Psoas muscle (tissue), 8 donors: Measurements from ENCODE around the gene SLC7A14. TPM values are rescaled to one million over a fixed set of nuclear protein-coding genes. Genes with fewer than 3 reads are reported as not detected.

Experiments used
- ATAC-seq, 4 donors: fragments of 200-7000 bp; cut with Tn5 transposase; one replicate each; pipeline ENCODE4 v1.9.1; 2020; ENCODE audit warnings: moderate library complexity in 3 of 4, mild to moderate bottlenecking in 2 of 4
- DNase-seq, 2 donors: peaks; one replicate each; pipeline ENCODE4 v3.0.0-alpha.2; 2020
- H3K27ac ChIP-seq: fragments of 200-600 bp; one replicate; pipeline ENCODE4 v1.8.0; 2022
- H3K27me3 ChIP-seq, 3 donors: fragments of 200-600 bp in 1 of 3; one replicate each; pipeline versions ENCODE4 v1.6.1 to v1.8.0; 2013 to 2022; ENCODE audit warnings: low read length in 2 of 3, mild to moderate bottlenecking in 2 of 3, moderate library complexity in 1 of 3; ENCODE audit not compliant: insufficient read depth in 3 of 3
- H3K36me3 ChIP-seq, 2 donors: fragments of 200-600 bp in 1 of 2; one replicate each; pipeline versions ENCODE4 v1.6.1 to v1.8.0; 2013 to 2022; ENCODE audit warnings: low read depth in 1 of 2, mild to moderate bottlenecking in 1 of 2, moderate library complexity in 1 of 2; ENCODE audit not compliant: insufficient read depth in 1 of 2
- H3K4me1 ChIP-seq: fragments of 200-600 bp; one replicate; pipeline ENCODE4 v1.8.0; 2022
- H3K4me3 ChIP-seq: fragments of 200-600 bp; one replicate; pipeline ENCODE4 v1.8.0; 2022; ENCODE audit warnings: mild to moderate bottlenecking
- H3K9me3 ChIP-seq: fragments of 200-600 bp; one replicate; pipeline ENCODE4 v1.8.0; 2022
- WGBS, 3 donors: extraction: QIAGEN DNeasy Blood & Tissue Kit; methylation state at CpG; one replicate each; pipeline versions ENCODE4 v1.1.6 to v1.1.7; 2013; 5-methylcytosine and 5-hydroxymethylcytosine counted together
- intact Hi-C, 2 donors: fragments of 100-400 bp; cut with DNase I; formaldehyde crosslinking; loops; one replicate each; pipeline versions ENCODE4 v1.11.0 to v1.14.2; 2022
- polyA plus RNA-seq, 3 donors: library from polyadenylated mRNA; stranded (reverse); fragments of 200-250 nt; gene quantifications; one replicate each; pipeline ENCODE4 v1.2.3, GENCODE V29; 2013
- total RNA-seq, 4 donors: library from RNA; stranded (reverse); fragmentation: NEBNext Ultra II Directional in 2 of 4; extraction: Animal tissue kit (Norgen Biotek cat#: 25700) in 2 of 4; gene quantifications; one replicate each; pipeline versions ENCODE4 v1.2.1 to v1.2.4, GENCODE V29; 2021 to 2023
- TF ChIP-seq, protein P1 (sequence below): fragments of 200-600 bp; IDR thresholded peaks from one replicate; pipeline ENCODE4 v1.8.0; 2022; ENCODE audit warnings: antibody characterized with exemption
- donor health status: healthy with polysubstance abuse.
- donor health status: DM: no; HTN: no; CAD: no; lungs with moderate emphysema.
- donor health status: Bipolar disorder and iron deficiency.
- donor health status: healthy.
- donor health status: DM: yes; HTN: yes; CAD: no.
- donor health status: DM: no; HTN: no; CAD: no.
- donor health status: DM: no; HTN: no; CAD: no.
- donor health status: DM: yes; HTN: yes; CAD: no.

SLC7A14 gene
- total and polyA plus RNA-seq, 7 donors: under 0.01 to 0.04 (median 0.01) TPM; not detected in 4

DNA sequence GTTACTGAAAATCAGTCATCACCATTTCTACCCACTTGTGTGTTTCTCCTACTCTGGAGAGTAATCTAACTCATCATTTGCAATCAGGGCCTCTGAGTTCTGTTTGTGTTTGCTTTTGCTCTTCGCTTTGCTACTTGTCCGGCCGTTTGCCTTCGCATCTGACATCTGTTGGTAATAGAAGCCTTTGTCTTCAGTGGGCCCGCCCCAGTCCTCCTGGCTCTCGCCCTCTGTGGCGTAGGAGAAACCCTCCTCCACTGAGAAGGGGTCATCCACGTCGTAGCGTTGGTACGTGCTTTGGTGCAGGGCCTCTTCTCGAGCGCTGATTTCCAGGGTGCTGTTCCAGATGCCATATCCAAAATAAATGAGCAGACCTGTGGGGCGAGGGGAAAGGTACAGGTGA, 118.9 kb downstream of the SLC7A14 start:
- DNase-seq (no peak), ATAC-seq (no peak)
- WGBS, 3 donors: 34 to 43% (median 37%) methylated on average over 14 of the region's 14 CpGs
- intact Hi-C loops: no loop called here
- no peak overlapping the region for H3K4me3 ChIP-seq
- peaks cover 0 to 8% (median 0%) of the 10 kb centered on the region in 3 donors for H3K27me3 ChIP-seq
- H3K27ac ChIP-seq: no peak overlapping the region
- no peaks in the 10 kb centered on the region for H3K36me3 ChIP-seq
- TF ChIP-seq, protein P1, sequence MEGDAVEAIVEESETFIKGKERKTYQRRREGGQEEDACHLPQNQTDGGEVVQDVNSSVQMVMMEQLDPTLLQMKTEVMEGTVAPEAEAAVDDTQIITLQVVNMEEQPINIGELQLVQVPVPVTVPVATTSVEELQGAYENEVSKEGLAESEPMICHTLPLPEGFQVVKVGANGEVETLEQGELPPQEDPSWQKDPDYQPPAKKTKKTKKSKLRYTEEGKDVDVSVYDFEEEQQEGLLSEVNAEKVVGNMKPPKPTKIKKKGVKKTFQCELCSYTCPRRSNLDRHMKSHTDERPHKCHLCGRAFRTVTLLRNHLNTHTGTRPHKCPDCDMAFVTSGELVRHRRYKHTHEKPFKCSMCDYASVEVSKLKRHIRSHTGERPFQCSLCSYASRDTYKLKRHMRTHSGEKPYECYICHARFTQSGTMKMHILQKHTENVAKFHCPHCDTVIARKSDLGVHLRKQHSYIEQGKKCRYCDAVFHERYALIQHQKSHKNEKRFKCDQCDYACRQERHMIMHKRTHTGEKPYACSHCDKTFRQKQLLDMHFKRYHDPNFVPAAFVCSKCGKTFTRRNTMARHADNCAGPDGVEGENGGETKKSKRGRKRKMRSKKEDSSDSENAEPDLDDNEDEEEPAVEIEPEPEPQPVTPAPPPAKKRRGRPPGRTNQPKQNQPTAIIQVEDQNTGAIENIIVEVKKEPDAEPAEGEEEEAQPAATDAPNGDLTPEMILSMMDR: no peak
- H3K9me3 ChIP-seq: no peaks in the 10 kb centered on the region
- no peaks in the 10 kb centered on the region for H3K4me1 ChIP-seq

GRCh38 chr3:170465955-170466354, 119.9 kb downstream of the SLC7A14 start:
- no peaks in the 10 kb centered on the region for H3K9me3 ChIP-seq
- TF ChIP-seq, protein P1: no peak
- H3K4me3 ChIP-seq: no peak overlapping the region
- no peak for ATAC-seq
- no peaks in the 10 kb centered on the region for H3K4me1 ChIP-seq
- H3K27me3 ChIP-seq: peaks cover 0 to 6% (median 0%) of the 10 kb centered on the region in 3 donors
- 55 to 61% (median 60%) methylated on average over 3 of the region's 3 CpGs for WGBS, 3 donors
- intact Hi-C loops: no loop called here
- H3K36me3 ChIP-seq: no peaks in the 10 kb centered on the region
- no peak overlapping the region for H3K27ac ChIP-seq
- no peak for DNase-seq

DNA sequence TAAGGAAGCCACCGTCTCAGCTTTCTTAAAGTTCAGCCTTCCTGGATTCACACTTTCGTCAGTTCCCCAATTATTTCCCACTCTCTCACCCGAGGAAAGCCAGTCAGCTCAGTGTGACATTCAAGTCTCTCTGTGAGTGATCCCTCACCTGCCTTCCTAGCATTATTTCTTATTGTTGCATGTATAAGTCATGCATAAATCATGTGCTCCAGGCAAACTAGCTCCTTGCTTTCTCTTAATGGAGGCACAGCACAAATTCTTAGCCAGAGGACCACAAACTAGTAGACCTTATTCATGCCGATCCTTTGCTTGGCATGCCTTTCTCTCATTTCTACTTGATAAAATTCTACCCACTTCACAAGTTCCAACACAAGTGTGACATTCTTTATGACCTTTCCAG, 122.9 kb downstream of the SLC7A14 start:
- intact Hi-C loops: no loop called here
- Histone ChIP-seq H3K27me3 (peaks cover 0 to 3% (median 0%) of the 10 kb centered on the region in 3 donors), H3K4me1 (no peaks in the 10 kb centered on the region), H3K9me3 (no peaks in the 10 kb centered on the region), H3K4me3 (no peak overlapping the region), H3K27ac (no peak overlapping the region), H3K36me3 (no peaks in the 10 kb centered on the region)
- TF ChIP-seq, protein P1: no peak
- WGBS, 3 donors: 49 to 58% (median 56%) methylated on average over 4 of the region's 4 CpGs
- DNase-seq (no peak), ATAC-seq (no peak)

DNA sequence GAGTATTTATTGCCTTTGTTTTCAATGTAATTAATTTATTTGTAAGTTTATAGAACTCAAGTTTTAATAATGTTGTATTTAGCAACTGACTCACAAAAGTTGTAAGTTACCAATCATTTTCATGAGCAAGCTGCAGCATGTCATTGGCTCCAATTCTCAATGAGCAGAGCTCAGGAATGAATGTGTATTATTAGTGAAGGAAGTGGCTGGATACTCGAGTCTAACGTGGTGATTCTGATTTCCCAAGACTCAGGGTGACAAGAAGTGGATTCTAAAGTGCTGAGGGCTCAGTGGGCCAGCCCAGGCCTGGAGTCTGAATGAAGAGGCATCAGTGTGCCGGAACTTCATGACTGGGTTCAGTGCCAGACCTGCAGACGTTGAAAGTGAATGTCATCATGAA, 127.6 kb downstream of the SLC7A14 start:
- no peak for ATAC-seq
- WGBS, 3 donors: 41 to 47% (median 44%) methylated on average over 4 of the region's 4 CpGs
- H3K4me1 ChIP-seq: no peaks in the 10 kb centered on the region
- peaks cover 0 to 3% (median 0%) of the 10 kb centered on the region in 3 donors for H3K27me3 ChIP-seq
- no peak for DNase-seq
- intact Hi-C loops: no loop called here
- no peaks in the 10 kb centered on the region for H3K36me3 ChIP-seq
- H3K9me3 ChIP-seq: no peaks in the 10 kb centered on the region
- TF ChIP-seq, protein P1: no peak
- no peak overlapping the region for H3K4me3 ChIP-seq
- H3K27ac ChIP-seq: no peak overlapping the region

DNA sequence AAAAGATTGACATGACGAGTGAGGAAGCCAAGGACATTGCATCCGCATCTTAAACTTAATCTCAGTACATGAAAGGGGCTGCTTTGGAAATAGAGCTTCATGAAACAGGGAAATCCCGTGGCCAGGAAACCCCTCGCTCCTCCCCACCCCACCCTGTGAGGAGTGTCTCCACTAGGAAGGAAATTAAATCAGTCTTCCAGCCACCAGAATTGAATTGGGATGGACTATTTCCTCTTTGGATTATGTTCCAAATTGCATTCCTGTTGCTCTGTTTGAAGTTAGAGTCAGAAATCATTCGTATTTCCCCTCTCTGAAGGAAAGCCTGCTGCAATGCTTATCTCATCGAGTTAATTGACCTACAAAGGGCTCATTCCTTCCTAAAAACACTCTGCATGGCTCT, 131.4 kb downstream of the SLC7A14 start:
- no peaks in the 10 kb centered on the region for H3K4me1 ChIP-seq
- H3K27ac ChIP-seq: no peak overlapping the region
- H3K27me3 ChIP-seq: no peaks in the 10 kb centered on the region
- intact Hi-C loops: no loop called here
- no peaks in the 10 kb centered on the region for H3K9me3 ChIP-seq
- DNase-seq: no peak
- 58 to 60% (median 60%) methylated on average over 6 of the region's 6 CpGs for WGBS, 3 donors
- ATAC-seq: no peak
- TF ChIP-seq, protein P1: no peak
- no peak overlapping the region for H3K4me3 ChIP-seq
- H3K36me3 ChIP-seq: no peaks in the 10 kb centered on the region
